HUES48 (cell line): ENCODE results near the gene KIAA0040.

Experiments
- H3K27ac ChIP-seq: one replicate; pipeline ENCODE4 v1.7.0; 2013; ENCODE audit warnings: low read depth, low read length, inconsistent platforms
- H3K27me3 ChIP-seq: 2 replicates; pipeline ENCODE4 v1.6.1; 2013; ENCODE audit warnings: mild to moderate bottlenecking, low read length; ENCODE audit not compliant: control insufficient read depth, insufficient read depth
- H3K36me3 ChIP-seq: 2 replicates; pipeline ENCODE4 v1.6.1; 2013; ENCODE audit warnings: low read length; ENCODE audit not compliant: control insufficient read depth, insufficient read depth
- H3K4me1 ChIP-seq: 2 replicates; pipeline ENCODE4 v1.6.1; 2013; ENCODE audit warnings: mild to moderate bottlenecking, low read length; ENCODE audit not compliant: control insufficient read depth, insufficient read depth
- H3K4me3 ChIP-seq: 2 replicates; pipeline ENCODE4 v1.5.1; 2013; ENCODE audit warnings: mild to moderate bottlenecking, low read depth, low read length
- H3K9ac ChIP-seq: 2 replicates; pipeline ENCODE4 v1.6.1; 2013; ENCODE audit warnings: mild to moderate bottlenecking, low read depth, low read length, moderate library complexity
- H3K9me3 ChIP-seq: 2 replicates; pipeline ENCODE4 v1.6.1; 2013; ENCODE audit warnings: low read length; ENCODE audit not compliant: control insufficient read depth, insufficient read depth

Gene KIAA0040

DNA sequence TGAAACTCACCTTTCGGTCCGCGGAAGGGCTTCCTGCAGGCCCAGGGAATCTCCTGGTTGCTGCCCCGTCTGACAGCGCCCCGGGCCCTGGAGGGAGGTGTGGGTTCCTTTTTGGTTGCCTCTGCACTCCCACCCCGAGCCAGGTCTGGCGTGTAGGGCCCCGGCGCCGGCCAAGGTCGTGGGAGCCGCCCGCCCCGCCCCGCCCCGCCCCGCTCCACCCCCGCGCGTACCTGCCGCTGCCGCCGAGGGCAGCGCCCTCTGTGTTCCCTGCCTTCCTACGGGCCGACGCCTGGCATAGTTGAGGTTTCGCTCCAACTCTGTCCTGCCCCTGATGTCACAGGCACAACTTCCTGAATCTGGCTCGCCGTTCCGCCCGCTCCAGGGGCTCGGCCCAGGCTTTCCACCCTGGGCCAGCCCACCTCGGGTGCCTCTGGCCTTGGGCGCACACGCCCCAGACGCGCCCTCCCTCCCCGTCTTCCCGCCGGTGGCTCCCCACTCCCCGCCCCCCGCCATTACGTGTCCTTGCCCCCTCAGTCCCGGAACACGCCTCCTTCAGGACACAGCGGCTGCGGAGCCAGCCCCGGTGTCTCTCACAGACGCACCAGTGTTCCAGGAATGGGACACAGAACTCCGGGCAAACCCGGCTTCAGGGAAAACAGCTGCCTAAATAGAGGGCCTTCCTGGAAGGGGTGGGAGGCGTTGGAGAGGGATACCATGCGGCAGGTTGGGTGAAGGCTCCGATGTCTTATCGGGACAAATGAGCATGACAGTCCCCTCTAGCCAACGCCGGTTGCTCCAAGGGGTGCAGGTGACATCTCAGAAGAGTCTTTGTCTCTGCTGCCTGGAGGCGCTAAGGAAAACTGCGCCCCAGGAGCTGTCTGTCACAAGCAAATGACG, at the start of gene KIAA0040:
TSS of gene KIAA0040 (minus strand) at position 147 of the 897 bp plus-strand sequence. CDS start 31,763 bp downstream, outside the sequence.
- no peaks in the 10 kb centered on the region for H3K9me3 ChIP-seq
- peaks cover 6% of the 10 kb centered on the region; the same call in 1 of the 2 replicates for H3K4me1 ChIP-seq
- peaks cover 21% of the 10 kb centered on the region for H3K27me3 ChIP-seq
- H3K27ac ChIP-seq: peak within 1 kb of the TSS; percentile 27
- H3K36me3 ChIP-seq: no peaks in the 10 kb centered on the region
- peak within 1 kb of the TSS; percentile 82 for H3K4me3 ChIP-seq
- H3K9ac ChIP-seq: no peak within 1 kb of the TSS

DNA sequence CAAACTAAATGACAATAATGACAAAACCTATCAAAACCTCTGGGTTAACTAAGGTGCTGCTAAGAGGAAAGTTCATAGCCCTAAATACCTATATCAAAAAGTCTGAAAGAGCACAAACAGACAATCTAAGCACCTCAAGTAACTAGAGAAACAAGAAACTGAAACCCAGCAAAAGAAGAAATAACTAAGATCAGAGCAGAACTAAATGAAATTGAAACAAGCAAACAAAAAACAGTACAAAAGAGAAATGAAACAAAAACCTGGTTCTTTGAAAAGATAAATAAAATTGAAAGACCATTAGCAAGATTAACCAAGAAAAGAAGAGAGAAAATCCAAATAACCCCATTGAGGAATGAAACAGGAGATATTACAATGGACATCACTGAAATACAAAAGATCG, 44.8 kb upstream of the KIAA0040 start:
- H3K9ac ChIP-seq: no peak overlapping the region
- H3K36me3 ChIP-seq: no peaks in the 10 kb centered on the region
- no peak overlapping the region for H3K4me3 ChIP-seq
- H3K27ac ChIP-seq: no peak overlapping the region
- no peaks in the 10 kb centered on the region for H3K9me3 ChIP-seq
- H3K4me1 ChIP-seq: no peaks in the 10 kb centered on the region
- H3K27me3 ChIP-seq: no peaks in the 10 kb centered on the region

DNA sequence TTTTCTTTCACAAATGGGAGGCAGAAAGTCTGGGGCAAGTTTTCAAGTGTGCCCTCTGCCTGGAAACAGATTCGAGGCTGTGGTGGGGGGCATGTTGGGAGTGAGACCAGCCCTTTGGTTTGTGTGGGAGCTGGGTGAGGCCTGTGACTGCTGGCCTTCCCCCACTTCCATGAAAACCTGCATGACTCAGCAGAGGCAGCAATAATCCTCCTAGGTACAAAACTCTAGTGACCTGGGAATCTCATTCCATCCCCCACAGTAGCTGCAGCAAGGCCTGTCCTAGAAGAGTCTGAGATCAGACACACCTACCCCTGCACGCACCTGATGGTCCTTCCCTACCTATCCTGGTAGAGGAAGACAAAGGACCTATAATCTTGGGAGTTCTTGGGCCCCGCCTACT, 42.1 kb upstream of the KIAA0040 start:
- H3K36me3 ChIP-seq: no peaks in the 10 kb centered on the region
- no peaks in the 10 kb centered on the region for H3K9me3 ChIP-seq
- H3K4me3 ChIP-seq: no peak overlapping the region
- no peaks in the 10 kb centered on the region for H3K27me3 ChIP-seq
- H3K27ac ChIP-seq: no peak overlapping the region
- H3K4me1 ChIP-seq: no peaks in the 10 kb centered on the region
- H3K9ac ChIP-seq: no peak overlapping the region

DNA sequence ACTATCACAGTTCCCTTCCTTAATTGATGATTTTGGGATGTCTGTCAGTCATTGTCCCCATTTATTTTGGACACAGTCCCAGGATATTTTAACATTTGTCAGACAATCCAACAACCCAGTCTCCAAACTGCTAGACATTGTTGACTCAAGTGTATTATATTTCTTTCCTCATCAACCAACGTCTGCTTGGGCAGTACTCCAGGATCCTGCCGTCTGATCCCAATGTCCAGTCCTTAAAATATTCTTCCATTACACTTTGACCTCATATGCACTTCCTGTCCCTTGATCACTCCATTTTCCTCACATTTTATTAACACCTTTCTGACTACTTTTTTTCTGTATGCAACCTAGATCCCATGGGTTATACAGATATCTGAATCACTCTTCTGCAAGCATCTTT, 39.8 kb upstream of the KIAA0040 start:
- Histone ChIP-seq H3K36me3 (no peaks in the 10 kb centered on the region), H3K9me3 (no peaks in the 10 kb centered on the region), H3K4me1 (no peaks in the 10 kb centered on the region), H3K27me3 (no peaks in the 10 kb centered on the region), H3K9ac (no peak overlapping the region), H3K27ac (no peak overlapping the region), H3K4me3 (no peak overlapping the region)

DNA sequence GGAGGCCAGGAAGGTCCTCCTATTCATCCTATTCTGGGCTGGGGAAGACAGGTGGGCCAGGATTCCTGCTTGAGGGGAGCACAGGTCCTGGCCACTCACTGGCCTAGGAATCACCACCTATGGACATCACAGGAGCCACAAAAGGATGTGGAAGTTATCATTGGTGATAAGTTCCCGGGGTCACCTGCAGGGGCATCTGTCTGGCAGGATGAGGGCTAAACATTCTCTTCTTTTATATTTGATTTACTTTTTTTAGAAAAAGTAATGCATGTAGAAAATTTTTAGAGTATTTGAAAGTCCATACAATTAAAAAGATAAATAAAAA, 33.2 kb upstream of the KIAA0040 start:
- no peak overlapping the region for H3K27ac ChIP-seq
- no peaks in the 10 kb centered on the region for H3K9me3 ChIP-seq
- no peaks in the 10 kb centered on the region for H3K36me3 ChIP-seq
- no peak overlapping the region for H3K4me3 ChIP-seq
- H3K9ac ChIP-seq: no peak overlapping the region
- no peaks in the 10 kb centered on the region for H3K27me3 ChIP-seq
- peaks cover 15% of the 10 kb centered on the region for H3K4me1 ChIP-seq

DNA sequence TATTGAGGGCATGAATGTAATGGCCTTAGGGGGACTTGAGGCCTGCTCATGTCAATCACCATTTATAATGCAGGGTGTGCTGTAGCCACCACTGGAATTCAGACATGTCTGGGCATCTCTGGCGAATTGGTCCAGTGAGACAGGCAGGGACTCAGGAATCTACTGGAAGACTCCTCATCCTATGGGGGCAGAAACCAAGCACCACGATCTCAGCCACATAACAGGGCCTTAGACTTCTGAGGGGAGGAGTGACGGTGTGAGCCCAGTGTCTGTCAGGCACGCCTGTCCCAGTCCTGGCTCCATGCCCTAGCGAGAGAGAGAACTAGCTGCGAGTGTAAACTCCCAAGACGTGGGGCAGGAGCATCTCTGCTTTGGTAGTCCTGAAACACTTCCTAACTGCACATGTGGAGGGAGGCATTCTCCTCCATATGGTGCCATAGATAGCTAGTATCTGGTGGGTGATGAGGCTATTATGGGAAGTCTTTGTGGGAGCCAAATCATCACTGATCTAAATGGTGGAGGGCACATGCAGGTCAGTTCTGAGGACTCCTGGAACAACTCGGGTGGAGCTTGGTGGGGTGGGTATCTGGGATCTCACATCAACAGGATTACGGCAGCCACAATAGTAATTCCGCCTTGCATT, 29.8 kb upstream of the KIAA0040 start:
- Histone ChIP-seq H3K9me3 (no peaks in the 10 kb centered on the region), H3K9ac (no peak overlapping the region), H3K4me3 (no peak overlapping the region), H3K27ac (no peak overlapping the region), H3K27me3 (no peaks in the 10 kb centered on the region), H3K36me3 (no peaks in the 10 kb centered on the region), H3K4me1 (peaks cover 16% of the 10 kb centered on the region)

DNA sequence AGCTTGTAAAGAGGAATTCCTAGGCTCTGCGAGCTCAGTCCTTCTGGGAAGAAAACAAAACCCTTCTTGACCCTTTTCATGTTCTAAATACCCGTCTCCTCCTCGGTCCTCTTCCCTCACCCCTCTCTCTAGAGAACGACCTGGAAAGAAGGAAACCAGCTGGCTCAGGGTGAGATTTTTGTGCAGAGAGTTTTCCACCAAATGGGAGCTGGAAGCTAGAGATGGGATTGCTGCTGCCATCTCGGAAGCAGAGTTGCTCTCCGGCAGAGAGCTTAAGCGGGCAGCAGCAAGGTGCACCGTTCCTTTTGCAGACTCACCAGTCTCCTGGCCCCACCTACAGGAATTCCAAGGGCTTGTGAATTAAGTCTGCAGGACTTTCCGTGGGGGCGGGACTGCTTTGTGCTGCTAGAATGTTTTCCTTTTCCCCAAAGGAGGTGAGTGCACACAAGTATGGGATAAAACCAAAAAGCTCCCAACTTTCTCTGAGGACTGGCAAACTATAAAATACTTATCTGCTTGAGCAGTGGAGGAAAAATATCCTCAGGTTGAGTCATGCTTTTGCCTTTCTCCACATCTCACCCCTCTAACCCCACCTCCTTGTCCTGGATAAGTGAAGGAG, 29.1 kb upstream of the KIAA0040 start:
- Histone ChIP-seq H3K4me1 (peaks cover 16% of the 10 kb centered on the region), H3K9ac (no peak overlapping the region), H3K36me3 (no peaks in the 10 kb centered on the region), H3K9me3 (no peaks in the 10 kb centered on the region), H3K27me3 (no peaks in the 10 kb centered on the region), H3K4me3 (no peak overlapping the region), H3K27ac (no peak overlapping the region)

DNA sequence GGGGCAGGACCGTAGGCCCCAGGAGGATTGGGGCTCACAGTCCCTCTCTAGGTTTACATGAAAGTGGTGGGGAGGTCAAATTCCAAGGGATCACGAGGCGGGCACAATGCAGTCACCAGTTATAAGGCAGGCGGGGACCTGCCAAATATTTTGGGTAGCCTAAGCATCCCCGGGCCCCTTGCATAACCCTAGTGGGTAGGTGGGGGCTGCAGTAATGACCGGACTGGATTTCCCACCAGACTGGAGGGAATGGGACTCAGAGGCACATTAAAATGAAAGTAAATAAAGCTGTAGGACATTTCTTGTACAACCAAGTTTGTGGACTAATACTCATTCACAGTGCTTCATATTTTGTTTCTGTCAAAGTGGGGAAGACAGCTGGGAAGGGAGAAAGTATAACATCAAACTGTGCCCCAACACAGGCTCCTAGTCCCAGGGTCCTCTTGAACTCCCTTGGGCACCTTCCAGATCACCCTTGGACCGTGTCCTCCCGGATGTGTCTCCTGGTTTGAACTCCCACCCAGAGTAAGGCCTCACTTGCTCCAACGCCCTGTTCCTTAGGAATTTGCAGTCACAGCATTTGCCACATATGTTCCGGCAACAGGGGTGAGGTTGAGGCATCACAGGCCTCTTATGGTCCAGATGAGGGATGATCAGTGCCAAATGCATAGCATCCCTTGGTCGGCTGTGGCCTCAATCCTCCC, 28.4 kb upstream of the KIAA0040 start:
- Histone ChIP-seq H3K9ac (no peak overlapping the region), H3K4me1 (peaks cover 16% of the 10 kb centered on the region), H3K4me3 (no peak overlapping the region), H3K9me3 (no peaks in the 10 kb centered on the region), H3K27me3 (no peaks in the 10 kb centered on the region), H3K36me3 (no peaks in the 10 kb centered on the region), H3K27ac (no peak overlapping the region)

DNA sequence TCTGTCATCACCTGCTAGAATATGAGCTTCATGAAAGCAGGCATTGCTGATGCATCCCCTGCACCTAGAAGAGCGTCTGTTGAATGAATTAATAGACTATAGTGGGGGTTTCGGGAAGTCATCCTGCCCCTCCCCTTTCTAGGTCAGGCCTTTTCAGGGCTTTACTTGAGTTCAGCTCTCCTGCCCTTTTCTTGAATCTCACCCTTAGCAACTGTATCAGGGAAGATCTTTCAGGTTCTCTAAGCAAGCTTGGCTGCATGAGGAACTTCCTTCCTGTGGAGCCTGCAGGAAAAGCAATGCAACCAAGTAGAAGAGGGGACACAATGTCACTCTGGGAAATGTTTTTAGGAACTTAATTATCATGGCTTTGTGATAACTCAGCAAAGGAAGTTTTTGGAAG, 27.2 kb upstream of the KIAA0040 start:
- Histone ChIP-seq H3K4me1 (peaks cover 16% of the 10 kb centered on the region), H3K36me3 (no peaks in the 10 kb centered on the region), H3K27ac (no peak overlapping the region), H3K4me3 (no peak overlapping the region), H3K9ac (no peak overlapping the region), H3K9me3 (no peaks in the 10 kb centered on the region), H3K27me3 (no peaks in the 10 kb centered on the region)

DNA sequence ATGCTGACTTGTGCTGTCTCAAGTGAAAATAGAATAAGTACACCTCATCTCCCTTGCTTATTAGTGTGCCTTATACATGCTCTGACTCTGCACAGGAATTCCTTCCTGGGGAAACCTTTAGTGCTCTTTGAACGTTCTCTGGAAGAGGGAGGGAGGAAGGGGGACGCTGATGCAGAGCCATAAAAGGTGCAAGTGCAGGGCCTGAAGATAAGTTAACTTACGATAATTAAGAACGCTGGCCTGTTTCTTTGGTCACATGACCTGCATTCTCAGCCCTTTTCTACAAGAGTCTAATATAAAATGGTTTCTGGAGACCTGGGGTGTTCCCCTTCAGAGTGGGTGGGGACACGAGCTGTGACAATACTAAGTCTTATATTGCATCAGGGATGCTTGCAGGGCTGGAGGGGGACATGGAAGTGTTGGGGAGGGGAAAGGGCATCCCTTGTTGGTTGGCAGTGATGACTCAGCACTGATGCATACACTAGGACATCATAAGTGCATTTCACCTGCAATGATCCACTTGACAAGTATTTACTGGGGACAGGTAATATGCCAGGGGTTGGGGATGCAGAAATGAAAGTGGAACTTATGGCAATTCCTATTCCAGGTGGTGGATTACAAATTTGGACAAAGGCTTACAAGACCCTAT, 26.3 kb upstream of the KIAA0040 start:
- Histone ChIP-seq H3K4me3 (no peak overlapping the region), H3K9ac (no peak overlapping the region), H3K36me3 (no peaks in the 10 kb centered on the region), H3K9me3 (no peaks in the 10 kb centered on the region), H3K4me1 (peaks cover 16% of the 10 kb centered on the region), H3K27me3 (no peaks in the 10 kb centered on the region), H3K27ac (no peak overlapping the region)
